ENCODE measurements around the gene FAM50B.

FAM50B gene

GRCh38 chr6:3819161-3820110 lies 29.7 kb upstream of the FAM50B start:
- DNase-seq (ENCODE audit: low read depth) = no peak

- DNase-seq (ENCODE audit: low read depth) = no peak
Measured at GRCh38 chr6:3820563-3820962, 28.6 kb upstream of the FAM50B start.

- DNase-seq (ENCODE audit: low read depth) = peak; percentile 67
Measured at GRCh38 chr6:3822747-3823445, 26.3 kb upstream of the FAM50B start.

- no peak for DNase-seq (ENCODE audit: low read depth)
Measured at GRCh38 chr6:3823671-3824070, 25.5 kb upstream of the FAM50B start.

GRCh38 chr6:3825331-3825831 lies 23.8 kb upstream of the FAM50B start:
- peak; percentile 57 for DNase-seq (ENCODE audit: low read depth)

- peak; percentile 99 for DNase-seq (ENCODE audit: low read depth)
Measured at GRCh38 chr6:3825851-3826581, 23.2 kb upstream of the FAM50B start.

- no peak for DNase-seq (ENCODE audit: low read depth)
Measured at GRCh38 chr6:3829285-3829684, 19.9 kb upstream of the FAM50B start.

GRCh38 chr6:3830806-3831205 lies 18.4 kb upstream of the FAM50B start:
- no peak for DNase-seq (ENCODE audit: low read depth)

- DNase-seq (ENCODE audit: low read depth) = no peak
Measured at GRCh38 chr6:3831761-3832530, 17.2 kb upstream of the FAM50B start.

- DNase-seq (ENCODE audit: low read depth) = peak; percentile 92
Measured at GRCh38 chr6:3835055-3835731, 14.0 kb upstream of the FAM50B start.

- DNase-seq (ENCODE audit: low read depth) = no peak
Measured at GRCh38 chr6:3835785-3836184, 13.4 kb upstream of the FAM50B start.

- no peak for DNase-seq (ENCODE audit: low read depth)
Measured at GRCh38 chr6:3836566-3836965, 12.6 kb upstream of the FAM50B start.

GRCh38 chr6:3837781-3838180 lies 11.4 kb upstream of the FAM50B start:
- no peak for DNase-seq (ENCODE audit: low read depth)

- DNase-seq (ENCODE audit: low read depth) = peak; percentile 85
Measured at GRCh38 chr6:3838992-3839867, 9.9 kb upstream of the FAM50B start.

GRCh38 chr6:3841066-3841454 lies 8.1 kb upstream of the FAM50B start:
- DNase-seq (ENCODE audit: low read depth) = no peak

GRCh38 chr6:3841711-3842565 lies 7.2 kb upstream of the FAM50B start:
- peak; percentile 61 for DNase-seq (ENCODE audit: low read depth)

GRCh38 chr6:3843379-3844096 lies 5.6 kb upstream of the FAM50B start:
- no peak for DNase-seq (ENCODE audit: low read depth)

- no peak for DNase-seq (ENCODE audit: low read depth)
Measured at GRCh38 chr6:3844097-3844463, 5.1 kb upstream of the FAM50B start.
